Mucosa of gallbladder (tissue), 1 donor: ENCODE results near the gene RHOBTB1. TPM values are rescaled to one million over a fixed set of nuclear protein-coding genes. Genes with fewer than 3 reads are reported as not detected.
"Not testable (repeated sequence)": the region's sequence is repeated elsewhere in the genome, so short reads cannot be mapped to it uniquely, and the experiment has no call there.

ENCODE experiments used
- DNase-seq: peaks from one replicate; pipeline ENCODE4 v3.0.0-alpha.2; 2020; ENCODE audit warnings: low spot score
- total RNA-seq: library from RNA; stranded (reverse); gene quantifications from one replicate; pipeline ENCODE4 v1.2.1, GENCODE V29; 2021
- donor health status: DM: no; HTN: no; CAD: no.

The RHOBTB1 gene
- 16.8 TPM for total RNA-seq

GRCh38 chr10:60944058-60944909 lies at the start of gene RHOBTB1:
TSS of gene RHOBTB1 (minus strand) at chr10:60944185. CDS start at chr10:60911542, 32,643 bp downstream.
- peak; percentile 76 for DNase-seq

- DNase-seq = no peak
Measured at GRCh38 chr10:60992636-60993035, 48.7 kb upstream of the RHOBTB1 start.

- DNase-seq = no peak
Measured at GRCh38 chr10:60990663-60991062, 46.7 kb upstream of the RHOBTB1 start.

GRCh38 chr10:60989400-60989876 lies 45.5 kb upstream of the RHOBTB1 start:
- no peak for DNase-seq

- DNase-seq = no peak
Measured at GRCh38 chr10:60986791-60987190, 42.8 kb upstream of the RHOBTB1 start.

GRCh38 chr10:60985951-60986350 lies 42.0 kb upstream of the RHOBTB1 start:
- no peak for DNase-seq

- no peak for DNase-seq
Measured at GRCh38 chr10:60980997-60981396, 37.0 kb upstream of the RHOBTB1 start.

- DNase-seq = no peak
Measured at GRCh38 chr10:60979667-60980104, 35.7 kb upstream of the RHOBTB1 start.

GRCh38 chr10:60978287-60979115 lies 34.5 kb upstream of the RHOBTB1 start:
- no peak for DNase-seq

GRCh38 chr10:60977161-60978122 lies 33.5 kb upstream of the RHOBTB1 start:
- DNase-seq = no peak

GRCh38 chr10:60976687-60977086 lies 32.7 kb upstream of the RHOBTB1 start:
- DNase-seq = no peak

- no peak for DNase-seq
Measured at GRCh38 chr10:60975716-60976115, 31.7 kb upstream of the RHOBTB1 start.

GRCh38 chr10:60974463-60975149 lies 30.6 kb upstream of the RHOBTB1 start:
- no peak for DNase-seq

GRCh38 chr10:60973086-60973485 lies 29.1 kb upstream of the RHOBTB1 start:
- no peak for DNase-seq

GRCh38 chr10:60972181-60972580 lies 28.2 kb upstream of the RHOBTB1 start:
- not testable (repeated sequence) for DNase-seq

- DNase-seq = no peak
Measured at GRCh38 chr10:60970526-60970925, 26.5 kb upstream of the RHOBTB1 start.

- no peak for DNase-seq
Measured at GRCh38 chr10:60968504-60968903, 24.5 kb upstream of the RHOBTB1 start.

GRCh38 chr10:60967854-60968484 lies 24.0 kb upstream of the RHOBTB1 start:
- DNase-seq = no peak

GRCh38 chr10:60967260-60967659 lies 23.3 kb upstream of the RHOBTB1 start:
- no peak for DNase-seq

- no peak for DNase-seq
Measured at GRCh38 chr10:60965696-60966095, 21.7 kb upstream of the RHOBTB1 start.
